Astrocyte (in vitro differentiated cells and primary cell): Measurements from ENCODE around the gene KBTBD6. TPM values are rescaled to one million over a fixed set of nuclear protein-coding genes. Genes with fewer than 3 reads are reported as not detected.
A peak's percentile ranks its signal among the peaks of the same experiment; 100 is the strongest.
"Not testable (repeated sequence)": the region's sequence is repeated elsewhere in the genome, so short reads cannot be mapped to it uniquely, and the experiment has no call there.

Source experiments
- DNase-seq: peaks from one replicate; pipeline ENCODE4 v3.0.0-alpha.2; 2010; ENCODE audit warnings: low read depth
- FAIRE-seq: peaks from 2 replicates; lab custom pipeline; 2011; peaks lifted over from hg19 to GRCh38; lab: Jason Lieb, UNC
- H2AFZ ChIP-seq: 2 replicates; pipeline ENCODE4 v1.6.0; 2012; ENCODE audit warnings: low read depth, low read length, inconsistent platforms
- H3K27ac ChIP-seq: 2 replicates; pipeline ENCODE4 v1.5.1; 2011; ENCODE audit warnings: low read depth, low read length, inconsistent platforms
- H3K27me3 ChIP-seq: 2 replicates; pipeline ENCODE4 v1.6.0; 2011; ENCODE audit warnings: low read length, inconsistent platforms; ENCODE audit not compliant: insufficient read depth
- H3K36me3 ChIP-seq: 2 replicates; pipeline ENCODE4 v1.5.1; 2011; ENCODE audit warnings: low read length, inconsistent platforms; ENCODE audit not compliant: insufficient read depth
- H3K4me1 ChIP-seq: 2 replicates; pipeline ENCODE4 v1.5.1; 2011; ENCODE audit warnings: low read length, inconsistent platforms; ENCODE audit not compliant: insufficient read depth
- H3K4me2 ChIP-seq: 2 replicates; pipeline ENCODE4 v1.6.0; 2012; ENCODE audit warnings: low read length, inconsistent platforms
- H3K4me3 ChIP-seq: 2 replicates; pipeline ENCODE4 v1.5.1; 2011; ENCODE audit warnings: low read depth, mild to moderate bottlenecking, low read length, inconsistent platforms; ENCODE audit not compliant: insufficient read depth
- H3K79me2 ChIP-seq: 2 replicates; pipeline ENCODE4 v1.6.0; 2012; ENCODE audit warnings: mild to moderate bottlenecking, low read length, inconsistent platforms; ENCODE audit not compliant: insufficient read depth
- H3K9ac ChIP-seq: 2 replicates; pipeline ENCODE4 v1.6.0; 2012; ENCODE audit warnings: mild to moderate bottlenecking, low read length, inconsistent platforms
- H3K9me3 ChIP-seq: 2 replicates; pipeline ENCODE4 v1.5.1; 2012; ENCODE audit warnings: low read depth, mild to moderate bottlenecking, low read length, inconsistent platforms; ENCODE audit not compliant: insufficient read depth
- H4K20me1 ChIP-seq: 2 replicates; pipeline ENCODE4 v1.6.0; 2012; ENCODE audit warnings: low read length, inconsistent platforms; ENCODE audit not compliant: insufficient read depth
- H3K27ac Mint-ChIP-seq: one replicate; pipeline ENCODE4 v1.8.0; 2021; ENCODE audit warnings: mild to moderate bottlenecking, mixed read lengths; ENCODE audit not compliant: unreplicated experiment
- H3K27me3 Mint-ChIP-seq: one replicate; pipeline ENCODE4 v1.8.0; 2021; ENCODE audit warnings: low read depth, mixed read lengths; ENCODE audit not compliant: unreplicated experiment
- H3K36me3 Mint-ChIP-seq: one replicate; pipeline ENCODE4 v1.8.0; 2021; ENCODE audit warnings: low read depth, mixed read lengths; ENCODE audit not compliant: unreplicated experiment
- H3K4me1 Mint-ChIP-seq: one replicate; pipeline ENCODE4 v1.8.0; 2021; ENCODE audit warnings: low read depth, mixed read lengths; ENCODE audit not compliant: unreplicated experiment
- H3K4me3 Mint-ChIP-seq: one replicate; pipeline ENCODE4 v1.8.0; 2021; ENCODE audit warnings: mild to moderate bottlenecking, moderate library complexity, mixed read lengths; ENCODE audit not compliant: unreplicated experiment
- H3K9me3 Mint-ChIP-seq: one replicate; pipeline ENCODE4 v1.8.0; 2021; ENCODE audit warnings: mild to moderate bottlenecking, mixed read lengths; ENCODE audit not compliant: unreplicated experiment
- CTCF ChIP-seq: IDR thresholded peaks from 2 replicates; pipeline ENCODE4 v1.5.1; 2011; ENCODE audit warnings: low read depth, mild to moderate bottlenecking, inconsistent platforms, low read length, moderate library complexity; ENCODE audit not compliant: insufficient read depth
- EZH2 ChIP-seq: IDR thresholded peaks from 2 replicates; pipeline ENCODE4 v1.6.1; 2012; ENCODE audit warnings: mild to moderate bottlenecking, low read length, inconsistent platforms; ENCODE audit not compliant: insufficient read depth
- total RNA-seq: library from RNA; stranded (reverse); gene quantifications from 2 replicates; pipeline ENCODE4 v1.2.1, GENCODE V29; 2021

The KBTBD6 gene
- total RNA-seq, 1 donor from 2014 or later, result 9.6 TPM

- H3K79me2 ChIP-seq, result peaks cover 3% of the 10 kb centered on the region
- H3K9me3 ChIP-seq, result no peaks in the 10 kb centered on the region
- DNase-seq (no peak), FAIRE-seq (no peak)
- no peaks in the 10 kb centered on the region for H3K36me3 ChIP-seq
- H3K4me2 ChIP-seq, result no peak overlapping the region
- no peaks in the 10 kb centered on the region for H3K27me3 ChIP-seq
- TF ChIP-seq CTCF, result no peak
- peaks cover 13% of the 10 kb centered on the region for H3K4me1 ChIP-seq
- H3K36me3 Mint-ChIP-seq, result peaks cover 7% of the 10 kb centered on the region
- peak overlapping the region; percentile 51 for H3K27ac Mint-ChIP-seq
- no peak overlapping the region for H3K27ac ChIP-seq
- H3K4me3 ChIP-seq, result no peak overlapping the region
- H4K20me1 ChIP-seq, result no peaks in the 10 kb centered on the region
- no peak overlapping the region for H3K9ac ChIP-seq
- H2AFZ ChIP-seq, result no peak overlapping the region
- H3K9me3 Mint-ChIP-seq, result no peaks in the 10 kb centered on the region
- H3K4me1 Mint-ChIP-seq, result peaks cover 24% of the 10 kb centered on the region
- H3K27me3 Mint-ChIP-seq, result no peaks in the 10 kb centered on the region
- no peak overlapping the region for H3K4me3 Mint-ChIP-seq
Observed at GRCh38 chr13:41136396-41137031, 3.9 kb upstream of the KBTBD6 start.

- no peak for FAIRE-seq
- Histone ChIP-seq H3K4me1 (peaks cover 20% of the 10 kb centered on the region), H3K36me3 (no peaks in the 10 kb centered on the region), H3K27ac (no peak overlapping the region), H3K79me2 (peaks cover 24% of the 10 kb centered on the region), H3K4me2 (peak overlapping the region; percentile 89), H4K20me1 (no peaks in the 10 kb centered on the region), H3K4me3 (no peak overlapping the region), H3K9ac (no peak overlapping the region), H2AFZ (no peak overlapping the region), H3K27me3 (no peaks in the 10 kb centered on the region), H3K9me3 (no peaks in the 10 kb centered on the region)
- no peak overlapping the region for H3K27ac Mint-ChIP-seq
- TF ChIP-seq EZH2 (no peak), CTCF (no peak)
- peaks cover 1% of the 10 kb centered on the region for H3K9me3 Mint-ChIP-seq
- H3K27me3 Mint-ChIP-seq, result no peaks in the 10 kb centered on the region
- H3K36me3 Mint-ChIP-seq, result peaks cover 8% of the 10 kb centered on the region
- DNase-seq, result no peak
- peaks cover 39% of the 10 kb centered on the region for H3K4me1 Mint-ChIP-seq
- peak overlapping the region; percentile 95 for H3K4me3 Mint-ChIP-seq
Observed at GRCh38 chr13:41133951-41134350, 1.3 kb upstream of the KBTBD6 start.

GRCh38 chr13:41131660-41132511 is 716 bp downstream of the KBTBD6 start:
- H4K20me1 ChIP-seq, H3K36me3 ChIP-seq, H3K9me3 Mint-ChIP-seq, H3K27me3 ChIP-seq, H3K9me3 ChIP-seq, DNase-seq, FAIRE-seq, H3K27me3 Mint-ChIP-seq, H3K36me3 Mint-ChIP-seq: not testable (repeated sequence)
- H3K4me1 ChIP-seq, result peaks cover 10% of the 10 kb centered on the region
- H3K4me3 ChIP-seq, result peak overlapping the region; percentile 79
- H3K9ac ChIP-seq, result peak overlapping the region; percentile 82
- peak overlapping the region; percentile 89 for H3K4me2 ChIP-seq
- peaks cover 20% of the 10 kb centered on the region for H3K4me1 Mint-ChIP-seq
- H3K27ac Mint-ChIP-seq, result peak overlapping the region; percentile 95
- H3K4me3 Mint-ChIP-seq, result peak overlapping the region; percentile 95
- H3K79me2 ChIP-seq, result peaks cover 32% of the 10 kb centered on the region
- peak overlapping the region; percentile 90 for H2AFZ ChIP-seq
- peak overlapping the region; percentile 86 for H3K27ac ChIP-seq

GRCh38 chr13:41131189-41131588 is 1.4 kb downstream of the KBTBD6 start:
- H3K9ac ChIP-seq, DNase-seq, H3K27ac Mint-ChIP-seq, H3K9me3 ChIP-seq, H3K36me3 ChIP-seq, H4K20me1 ChIP-seq, H3K27me3 ChIP-seq, H2AFZ ChIP-seq, H3K9me3 Mint-ChIP-seq, H3K27me3 Mint-ChIP-seq, FAIRE-seq, H3K27ac ChIP-seq: not testable (repeated sequence)
- H3K4me3 Mint-ChIP-seq, result peak overlapping the region; percentile 95
- Histone ChIP-seq H3K4me3 (peak overlapping the region; percentile 15), H3K4me2 (peak overlapping the region; percentile 89), H3K79me2 (peaks cover 32% of the 10 kb centered on the region), H3K4me1 (peaks cover 10% of the 10 kb centered on the region)
- peaks cover 10% of the 10 kb centered on the region for H3K36me3 Mint-ChIP-seq
- peaks cover 18% of the 10 kb centered on the region for H3K4me1 Mint-ChIP-seq
